Activated CD4-positive, alpha-beta T cell treated with anti-CD3 and anti-CD28 coated beads, Interleukin-2, amount 10 ng/mL, durations not matched to agents 7 days and 5 days (primary cell): ENCODE results near the gene SRSF1. TPM values are rescaled to one million over a fixed set of nuclear protein-coding genes. Genes with fewer than 3 reads are reported as not detected.
"Not testable (repeated sequence)": the region's sequence is repeated elsewhere in the genome, so short reads cannot be mapped to it uniquely, and the experiment has no call there.

ENCODE experiments used
- CTCF ChIA-PET: fragments of 350-600 bp; sonication (Branson Sonifier 250); formaldehyde crosslinking; loops from one replicate; lab custom pipeline; 2021; ENCODE audit warnings: antibody characterized with exemption; lab: Charles Lee
- POLR2A ChIA-PET: fragments of 350-600 bp; sonication (Branson Sonifier 250); formaldehyde crosslinking; loops from one replicate; lab custom pipeline; 2021; ENCODE audit warnings: antibody characterized with exemption; lab: Charles Lee
- DNase-seq: peaks from one replicate; pipeline ENCODE4 v3.0.0-alpha.2; 2020
- H3K27ac Mint-ChIP-seq: one replicate; pipeline ENCODE4 v1.8.0; 2021; ENCODE audit warnings: mild to moderate bottlenecking, moderate library complexity, mixed read lengths
- H3K27me3 Mint-ChIP-seq: one replicate; pipeline ENCODE4 v1.8.0; 2021; ENCODE audit warnings: mixed read lengths
- H3K36me3 Mint-ChIP-seq: one replicate; pipeline ENCODE4 v1.8.0; 2021; ENCODE audit warnings: low read depth, mixed read lengths
- H3K4me1 Mint-ChIP-seq: one replicate; pipeline ENCODE4 v1.8.0; 2021; ENCODE audit warnings: mixed read lengths
- H3K4me3 Mint-ChIP-seq: one replicate; pipeline ENCODE4 v1.8.0; 2021; ENCODE audit warnings: mild to moderate bottlenecking, moderate library complexity, mixed read lengths
- H3K9me3 Mint-ChIP-seq: one replicate; pipeline ENCODE4 v1.8.0; 2021; ENCODE audit warnings: mixed read lengths
- total RNA-seq, 2 experiments: library from RNA; stranded (reverse); gene quantifications; one replicate each; pipeline ENCODE4 v1.2.3, GENCODE V29; 2021

SRSF1 gene
- total RNA-seq, 2 experiments from 2014 or later, result 363 to 365 TPM

GRCh38 chr17:57968456-57968855 lies 38.6 kb downstream of the SRSF1 start:
- peaks cover 4% of the 10 kb centered on the region for H3K36me3 Mint-ChIP-seq
- H3K27me3 Mint-ChIP-seq, result no peaks in the 10 kb centered on the region
- no peak for DNase-seq
- ChIA-PET CTCF (interaction anchor here (0.6 to 3.0 kb wide), 4 partner anchors 13 to 818 kb away, joined by 3 to 8 read pairs (median 3); partner anchors contain the start of gene CUEDC1), POLR2A (no interaction called here)
- no peak overlapping the region for H3K4me3 Mint-ChIP-seq
- no peaks in the 10 kb centered on the region for H3K9me3 Mint-ChIP-seq
- H3K4me1 Mint-ChIP-seq, result no peaks in the 10 kb centered on the region
- no peak overlapping the region for H3K27ac Mint-ChIP-seq

GRCh38 chr17:57966875-57967274 lies 40.2 kb downstream of the SRSF1 start:
- H3K4me1 Mint-ChIP-seq, result no peaks in the 10 kb centered on the region
- ChIA-PET POLR2A (interaction anchor here (0.6 kb wide), 1 partner anchor 27 kb away, joined by 4 read pairs; no protein-coding TSS in a partner anchor), CTCF (interaction anchor here (1.0 to 3.0 kb wide), 3 partner anchors 11 to 75 kb away, joined by 3 to 8 read pairs (median 3); partner anchors contain the start of gene CUEDC1)
- H3K36me3 Mint-ChIP-seq, result no peaks in the 10 kb centered on the region
- no peak for DNase-seq
- peaks cover 9% of the 10 kb centered on the region for H3K27me3 Mint-ChIP-seq
- H3K4me3 Mint-ChIP-seq, result no peak overlapping the region
- no peak overlapping the region for H3K27ac Mint-ChIP-seq
- no peaks in the 10 kb centered on the region for H3K9me3 Mint-ChIP-seq

DNA sequence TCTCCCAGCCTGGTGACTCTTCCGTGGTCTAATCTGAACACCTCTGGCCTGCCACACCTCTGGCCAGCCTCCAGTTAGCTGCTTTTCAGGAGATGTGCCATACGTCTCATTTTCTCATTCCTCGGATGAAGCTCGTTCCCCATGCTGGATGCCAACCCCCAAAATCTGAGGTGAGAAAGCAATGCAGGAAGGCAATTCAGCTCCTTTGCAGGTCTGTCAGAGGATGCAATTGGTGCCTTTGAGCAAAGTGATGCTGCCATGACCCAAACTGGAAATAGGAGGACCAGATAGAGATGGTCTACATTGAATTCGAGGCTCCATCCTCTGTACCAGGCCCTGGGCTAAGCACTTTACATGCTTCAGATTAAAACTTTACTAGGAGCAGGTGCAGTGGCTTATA lies 40.8 kb downstream of the SRSF1 start:
- ChIA-PET POLR2A (no interaction called here), CTCF (interaction anchor here (1.0 to 3.0 kb wide), 5 partner anchors 10 to 74 kb away, joined by 3 to 8 read pairs (median 4); partner anchors contain the start of gene CUEDC1)
- Mint-ChIP-seq H3K4me3 (no peak overlapping the region), H3K27me3 (peaks cover 10% of the 10 kb centered on the region), H3K27ac (no peak overlapping the region), H3K4me1 (no peaks in the 10 kb centered on the region), H3K9me3 (no peaks in the 10 kb centered on the region), H3K36me3 (no peaks in the 10 kb centered on the region)
- no peak for DNase-seq

GRCh38 chr17:57965521-57966160 lies 41.4 kb downstream of the SRSF1 start:
- no peak for DNase-seq
- Mint-ChIP-seq H3K4me3 (no peak overlapping the region), H3K27me3 (peaks cover 15% of the 10 kb centered on the region), H3K9me3 (no peaks in the 10 kb centered on the region), H3K27ac (no peak overlapping the region), H3K36me3 (no peaks in the 10 kb centered on the region), H3K4me1 (no peaks in the 10 kb centered on the region)
- ChIA-PET POLR2A (no interaction called here), CTCF (interaction anchor here (1.0 to 3.0 kb wide), 6 partner anchors 10 to 73 kb away, joined by 3 to 8 read pairs (median 4); partner anchors contain the start of gene CUEDC1)

- Mint-ChIP-seq H3K36me3 (no peaks in the 10 kb centered on the region), H3K4me1 (no peaks in the 10 kb centered on the region), H3K9me3 (no peaks in the 10 kb centered on the region), H3K27me3 (peaks cover 28% of the 10 kb centered on the region), H3K4me3 (no peak overlapping the region), H3K27ac (no peak overlapping the region)
- ChIA-PET POLR2A (no interaction called here), CTCF (interaction anchor here (2.0 kb wide), 1 partner anchor 10 kb away, joined by 9 read pairs; no protein-coding TSS in a partner anchor)
- DNase-seq, result no peak
Measured at GRCh38 chr17:57963149-57963511, 43.9 kb downstream of the SRSF1 start.

DNA sequence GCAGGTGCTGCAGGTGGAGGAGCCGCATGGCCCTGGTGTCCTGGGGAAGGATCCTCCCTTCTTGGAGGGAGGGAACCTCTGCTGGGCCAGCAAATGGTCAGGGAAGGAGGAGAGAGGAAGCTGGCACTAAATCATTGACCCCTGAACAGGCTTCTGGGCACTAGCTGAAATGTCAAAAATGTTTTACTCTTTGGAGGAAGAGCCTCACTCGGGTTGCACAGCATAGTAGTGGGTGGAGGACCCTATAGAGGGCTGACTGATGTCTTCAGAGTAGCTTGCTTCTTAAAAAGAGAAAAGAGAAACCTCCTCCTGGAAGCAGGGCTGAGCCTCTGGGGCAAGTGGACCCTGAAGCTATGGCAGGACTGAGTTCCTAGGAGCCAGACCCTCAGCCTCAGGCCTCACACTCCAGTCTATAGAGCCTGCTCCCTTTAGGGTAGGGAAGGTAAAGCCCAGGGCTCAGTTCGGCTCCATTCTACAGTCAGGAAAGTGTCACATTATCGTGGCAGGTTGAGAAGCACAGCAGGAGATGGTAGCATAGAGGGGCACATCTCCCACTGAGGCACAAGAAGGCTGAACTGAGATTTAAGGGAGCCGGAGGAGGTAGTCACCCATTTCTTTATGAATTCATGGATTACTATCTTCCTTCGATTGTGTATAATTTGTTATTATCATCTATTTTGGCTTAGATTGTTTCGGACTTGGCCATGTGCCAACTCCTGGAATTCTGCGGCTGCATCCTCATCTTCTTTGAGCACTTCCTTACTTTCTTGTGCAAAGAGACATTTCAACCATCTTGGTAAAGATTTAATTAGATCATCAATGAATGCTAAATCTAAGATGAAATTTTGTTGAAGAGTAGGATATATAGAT lies 44.5 kb downstream of the SRSF1 start:
- ChIA-PET CTCF (interaction anchor here (0.7 to 2.0 kb wide), 2 partner anchors 9 to 103 kb away, joined by 3 to 9 read pairs; no protein-coding TSS in a partner anchor), POLR2A (no interaction called here)
- H3K27ac Mint-ChIP-seq, result no peak overlapping the region

DNA sequence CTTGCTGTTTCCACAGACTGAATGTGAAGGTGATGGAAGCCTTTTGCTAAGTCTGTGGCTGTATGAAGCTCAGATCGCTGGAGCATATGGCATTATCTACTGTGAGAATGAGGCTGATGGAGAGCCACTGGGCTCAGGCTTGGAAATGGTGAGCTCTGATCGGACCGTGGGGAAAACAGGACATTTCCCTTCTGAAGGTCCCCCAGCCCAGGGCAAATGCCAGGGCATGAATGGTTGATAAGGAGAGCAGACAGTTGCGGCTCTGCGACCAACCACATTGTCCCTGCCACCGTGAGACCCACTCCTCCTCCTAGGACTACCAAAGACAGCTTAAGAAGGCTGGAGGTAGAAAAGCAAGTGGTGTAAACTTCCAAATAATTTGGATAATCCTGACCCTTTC lies 47.1 kb downstream of the SRSF1 start:
- Mint-ChIP-seq H3K27me3 (peaks cover 51% of the 10 kb centered on the region), H3K27ac (no peak overlapping the region), H3K4me3 (no peak overlapping the region), H3K9me3 (no peaks in the 10 kb centered on the region), H3K4me1 (peaks cover 16% of the 10 kb centered on the region), H3K36me3 (no peaks in the 10 kb centered on the region)
- CTCF ChIA-PET, result interaction anchor here (1.2 to 1.4 kb wide), 2 partner anchors 13 to 23 kb away, joined by 3 to 6 read pairs; no protein-coding TSS in a partner anchor
- no peak for DNase-seq
- POLR2A ChIA-PET, result no interaction called here

More for the DNA sequence above, 44.5 kb downstream of the SRSF1 start:
- Mint-ChIP-seq H3K4me1 (peaks cover under 1% of the 10 kb centered on the region), H3K36me3 (no peaks in the 10 kb centered on the region), H3K9me3 (no peaks in the 10 kb centered on the region), H3K27me3 (peaks cover 34% of the 10 kb centered on the region), H3K4me3 (no peak overlapping the region)
- no peak for DNase-seq

- H3K9me3 Mint-ChIP-seq, POLR2A ChIA-PET, H3K36me3 Mint-ChIP-seq, DNase-seq, H3K4me3 Mint-ChIP-seq, H3K27ac Mint-ChIP-seq: not testable (repeated sequence)
- Mint-ChIP-seq H3K27me3 (peaks cover 61% of the 10 kb centered on the region), H3K4me1 (peaks cover 19% of the 10 kb centered on the region)
- CTCF ChIA-PET, result interaction anchor here (0.6 kb wide), 1 partner anchor 23 kb away, joined by 3 read pairs; no protein-coding TSS in a partner anchor
Measured at GRCh38 chr17:57958391-57958790, 48.7 kb downstream of the SRSF1 start.

DNA sequence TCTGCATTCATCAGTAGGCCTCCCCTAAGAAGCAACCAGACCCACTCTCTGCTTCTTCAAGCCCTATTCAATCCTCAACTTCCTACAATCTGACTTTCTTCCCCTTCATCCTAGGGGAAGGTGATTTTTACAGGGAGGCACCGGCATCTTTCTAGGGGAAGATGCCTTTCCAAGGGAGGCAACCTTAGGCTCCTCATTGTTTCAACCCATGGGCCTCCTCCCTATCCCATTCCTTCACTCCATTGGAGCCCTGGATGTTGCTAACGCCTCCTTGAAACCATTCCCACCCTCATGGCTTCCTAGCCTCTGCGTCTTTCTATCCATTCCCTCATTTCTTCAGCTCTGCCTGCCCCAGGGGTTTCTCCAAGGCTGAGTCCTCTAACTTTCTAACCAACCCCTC lies 49.2 kb downstream of the SRSF1 start:
- DNase-seq, result no peak
- Mint-ChIP-seq H3K27me3 (peaks cover 64% of the 10 kb centered on the region), H3K4me1 (peaks cover 21% of the 10 kb centered on the region), H3K36me3 (no peaks in the 10 kb centered on the region), H3K4me3 (no peak overlapping the region), H3K9me3 (no peaks in the 10 kb centered on the region), H3K27ac (no peak overlapping the region)
- CTCF ChIA-PET, result interaction anchor here (0.6 kb wide), 1 partner anchor 23 kb away, joined by 3 read pairs; no protein-coding TSS in a partner anchor
- POLR2A ChIA-PET, result no interaction called here

- H3K27me3 Mint-ChIP-seq, result peaks cover 64% of the 10 kb centered on the region
- no peak overlapping the region for H3K4me3 Mint-ChIP-seq
- H3K27ac Mint-ChIP-seq, result no peak overlapping the region
- ChIA-PET POLR2A (no interaction called here), CTCF (interaction anchor here (1.9 to 2.8 kb wide), 2 partner anchors 10 to 42 kb away, joined by 9 read pairs; no protein-coding TSS in a partner anchor)
- no peaks in the 10 kb centered on the region for H3K9me3 Mint-ChIP-seq
- DNase-seq, result no peak
- no peaks in the 10 kb centered on the region for H3K36me3 Mint-ChIP-seq
- H3K4me1 Mint-ChIP-seq, result peaks cover 21% of the 10 kb centered on the region
Measured at GRCh38 chr17:57957120-57957850, 49.8 kb downstream of the SRSF1 start.

DNA sequence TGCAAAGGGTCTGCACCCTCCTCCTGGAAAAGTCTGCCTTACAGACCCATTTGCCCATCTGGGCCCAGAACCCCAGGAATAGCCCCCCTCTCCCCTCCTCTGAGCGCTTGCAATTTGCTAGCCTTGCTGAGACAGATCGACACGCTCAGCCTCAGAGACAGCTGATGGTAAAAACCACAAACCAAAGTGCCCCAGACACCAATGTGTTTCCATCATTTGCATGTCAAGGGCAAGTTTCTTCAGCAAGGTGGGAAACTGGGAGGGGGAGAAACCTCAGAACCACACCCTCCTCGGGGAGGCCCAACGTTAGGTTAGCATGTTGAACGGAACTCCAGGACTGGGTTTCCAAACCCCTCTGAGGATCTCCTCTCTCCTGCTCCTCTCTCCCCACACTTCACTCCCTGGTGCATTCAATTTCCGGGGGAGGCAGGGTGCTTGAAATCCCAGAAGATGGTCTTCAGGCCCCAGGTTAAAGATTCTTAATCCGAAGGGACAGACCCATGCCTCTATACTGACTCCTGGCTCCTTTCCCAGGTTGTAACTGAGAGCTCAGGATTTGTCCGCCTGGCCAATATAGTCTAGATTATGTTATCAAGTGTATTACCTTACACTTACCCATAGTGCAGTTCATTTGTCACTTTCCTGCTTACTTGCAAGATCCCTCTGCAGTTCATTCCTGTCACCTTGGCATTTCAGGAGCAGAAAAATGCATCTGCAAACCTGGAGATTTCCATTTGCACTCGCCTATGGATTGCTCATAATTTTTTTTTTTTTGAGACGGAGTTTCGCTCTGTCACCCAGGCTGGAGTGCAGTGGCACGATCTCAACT lies 50.5 kb downstream of the SRSF1 start:
- peaks cover 61% of the 10 kb centered on the region for H3K27me3 Mint-ChIP-seq
- peak overlapping the region; percentile 55 for H3K4me3 Mint-ChIP-seq
- no peaks in the 10 kb centered on the region for H3K9me3 Mint-ChIP-seq
- H3K4me1 Mint-ChIP-seq, result peaks cover 21% of the 10 kb centered on the region
- no peaks in the 10 kb centered on the region for H3K36me3 Mint-ChIP-seq
- DNase-seq, result peak; percentile 69
- ChIA-PET POLR2A (no interaction called here), CTCF (interaction anchor here (0.8 to 2.8 kb wide), 12 partner anchors 10 to 90 kb away, joined by 3 to 9 read pairs (median 4); no protein-coding TSS in a partner anchor)
- H3K27ac Mint-ChIP-seq, result no peak overlapping the region
